Endothelial cell of umbilical vein (primary cell): ENCODE measurements around the gene CDC34. TPM values are rescaled to one million over a fixed set of nuclear protein-coding genes. Genes with fewer than 3 reads are reported as not detected.

Experiments used
- BruUV-seq: library from RNA; stranded (reverse); fragments of 400-500 nt; replicated peaks from 2 replicates; lab custom pipeline; 2021; lab: Mats Ljungman, UMichigan
- CTCF ChIA-PET: fragments of 300-600, 350-600 bp; sonication (Branson Sonifier 250); formaldehyde crosslinking; loops from one replicate; lab custom pipeline; 2021; ENCODE audit warnings: antibody characterized with exemption, inconsistent platforms; lab: Charles Lee
- POLR2A ChIA-PET: fragments of 300-600, 350-600 bp; sonication (Branson Sonifier 250); formaldehyde crosslinking; loops from one replicate; lab custom pipeline; 2021; ENCODE audit warnings: antibody characterized with exemption, inconsistent platforms; lab: Charles Lee
- DNase-seq: peaks from one replicate; pipeline ENCODE4 v3.0.0-alpha.2; 2011; ENCODE audit warnings: low read depth, low spot score
- FAIRE-seq: peaks from 2 replicates; lab custom pipeline; 2011; peaks lifted over from hg19 to GRCh38; lab: Jason Lieb, UNC
- H2AFZ ChIP-seq: 2 replicates; pipeline ENCODE4 v1.6.0; 2012; ENCODE audit warnings: low read depth, low read length, control low read depth, inconsistent platforms
- H3K27ac ChIP-seq: 2 replicates; pipeline ENCODE4 v1.5.1; 2011; ENCODE audit warnings: low read depth, mild to moderate bottlenecking, control low read depth, low read length, moderate library complexity; ENCODE audit not compliant: insufficient read depth
- H3K27me3 ChIP-seq, 2 experiments: 2 replicates each; pipeline versions ENCODE4 v1.6.0 to v1.6.1; 2011; ENCODE audit warnings: low read length in 2 of 2, mixed read lengths in 1 of 2; ENCODE audit not compliant: control insufficient read depth in 2 of 2, insufficient read depth in 2 of 2
- H3K36me3 ChIP-seq, 2 experiments: 2 replicates in 1 of 2; 3 replicates in 1 of 2; pipeline ENCODE4 v1.5.1; 2011; ENCODE audit warnings: low read length in 2 of 2, mild to moderate bottlenecking in 1 of 2, moderate library complexity in 1 of 2; ENCODE audit not compliant: control insufficient read depth in 2 of 2, insufficient read depth in 2 of 2; ENCODE audit errors: extremely low read depth in 1 of 2
- H3K4me1 ChIP-seq: 3 replicates; pipeline ENCODE4 v1.5.1; 2011; ENCODE audit warnings: mild to moderate bottlenecking, low read length; ENCODE audit not compliant: control insufficient read depth, insufficient read depth; ENCODE audit errors: extremely low read depth
- H3K4me2 ChIP-seq: 2 replicates; pipeline ENCODE4 v1.6.1; 2011; ENCODE audit warnings: low read length, control low read depth, mixed read lengths; ENCODE audit not compliant: insufficient read depth
- H3K4me3 ChIP-seq, 3 experiments: fragments of 200-600 bp in 1 of 3; sonication (generic), shearing (Covaris generic) in 1 of 3; replicated peaks in 1 of 3; 2 replicates each; pipeline ENCODE4 v1.5.1; 2011 to 2016; ENCODE audit warnings: control low read depth in 3 of 3, low read length in 3 of 3, mild to moderate bottlenecking in 2 of 3, inconsistent platforms in 1 of 3, low read depth in 1 of 3, moderate library complexity in 1 of 3; ENCODE audit not compliant: insufficient read depth in 1 of 3
- H3K79me2 ChIP-seq: 2 replicates; pipeline ENCODE4 v1.6.0; 2012; ENCODE audit warnings: low read length, inconsistent platforms; ENCODE audit not compliant: control insufficient read depth, insufficient read depth
- H3K9ac ChIP-seq: replicated peaks from 2 replicates; pipeline ENCODE3; 2011; ENCODE audit warnings: low read length, control low read depth; ENCODE audit not compliant: insufficient read depth; ENCODE audit errors: extremely low read depth
- H3K9me1 ChIP-seq: replicated peaks from 3 replicates; pipeline ENCODE4 v1.6.0; 2011; ENCODE audit warnings: mild to moderate bottlenecking, low read length; ENCODE audit not compliant: control insufficient read depth, insufficient read depth; ENCODE audit errors: extremely low read depth
- H3K9me3 ChIP-seq: replicated peaks from 2 replicates; pipeline ENCODE4 v1.5.1; 2012; ENCODE audit warnings: low read length, inconsistent platforms; ENCODE audit not compliant: control insufficient read depth, insufficient read depth
- H4K20me1 ChIP-seq: replicated peaks from 2 replicates; pipeline ENCODE3; 2011; ENCODE audit warnings: mild to moderate bottlenecking, low read length; ENCODE audit not compliant: control insufficient read depth, insufficient read depth; ENCODE audit errors: extremely low read depth
- CTCF ChIP-seq, 2 donors: IDR thresholded peaks; 1 replicate in 1 of 2; 2 replicates in 1 of 2; pipeline ENCODE4 v1.5.1; 2011; ENCODE audit warnings: low read length in 2 of 2, mild to moderate bottlenecking in 2 of 2, moderate library complexity in 2 of 2, control low read depth in 1 of 2, inconsistent platforms in 1 of 2, low read depth in 1 of 2; ENCODE audit not compliant: insufficient read depth in 1 of 2; ENCODE audit errors: extremely low read depth in 1 of 2
- EZH2 ChIP-seq: IDR thresholded peaks from 2 replicates; pipeline ENCODE4 v1.6.1; 2012; ENCODE audit warnings: borderline replicate concordance, low read depth, mild to moderate bottlenecking, moderate library complexity, low read length, inconsistent platforms; ENCODE audit not compliant: severe bottlenecking
- FOS ChIP-seq: IDR thresholded peaks from 2 replicates; pipeline ENCODE4 v1.6.1; 2011; ENCODE audit warnings: mild to moderate bottlenecking, low read length, moderate library complexity, borderline replicate concordance; ENCODE audit not compliant: insufficient read depth
- GATA2 ChIP-seq: IDR thresholded peaks from 2 replicates; pipeline ENCODE4 v1.7.0; 2011; ENCODE audit warnings: low read depth, mild to moderate bottlenecking, moderate library complexity, mixed read lengths, low read length; ENCODE audit not compliant: insufficient read length, insufficient read depth
- JUN ChIP-seq: IDR thresholded peaks from 2 replicates; pipeline ENCODE4 v1.6.1; 2011; ENCODE audit warnings: borderline replicate concordance, low read depth; ENCODE audit not compliant: insufficient read length, insufficient read depth
- MYC ChIP-seq: IDR thresholded peaks from one replicate; pipeline ENCODE4 v1.6.1; 2011; ENCODE audit warnings: mild to moderate bottlenecking, low read depth, low read length
- POLR2A ChIP-seq: IDR thresholded peaks from 2 replicates; pipeline ENCODE4 v1.6.1; 2012; ENCODE audit warnings: low read depth, mild to moderate bottlenecking, control low read depth, low read length
- POLR2AphosphoS5 ChIP-seq: IDR thresholded peaks from 2 replicates; pipeline ENCODE4 v1.6.1; 2012; ENCODE audit warnings: low read depth, mild to moderate bottlenecking, control low read depth, low read length, moderate library complexity; ENCODE audit not compliant: insufficient read depth
- dilution Hi-C: fragments of 300-500 bp; cut with MboI; formaldehyde crosslinking; loops from one replicate; pipeline ENCODE4 v1.15.0; 2019; ENCODE audit warnings: low sequenced_read_pairs; ENCODE audit not compliant: extremely low pct_ligation_motif_present
- intact Hi-C: fragments of 100-400 bp; cut with micrococcal nuclease; formaldehyde crosslinking; loops from one replicate; pipeline ENCODE4 v1.10.0; 2022
- polyA plus RNA-seq, 4 experiments: library from polyadenylated mRNA; depleted of rRNA in 3 of 4; stranded (reverse) in 3 of 4; unstranded in 1 of 4; fragments of >200 nt; gene quantifications; 2 replicates each; pipeline versions ENCODE4 v1.2.1 to v1.2.3, GENCODE V29; 2011 to 2012; ENCODE audit warnings: missing spikeins in 1 of 4
- total RNA-seq: library from RNA; stranded (reverse); gene quantifications from 2 replicates; pipeline ENCODE4 v1.2.3, GENCODE V29; 2021
- TF ChIP-seq, protein P1 (sequence below): IDR thresholded peaks from 2 replicates; pipeline ENCODE4 v1.6.1; 2011; ENCODE audit not compliant: insufficient read depth, insufficient read length

Gene CDC34
- total and polyA plus RNA-seq, 2 donors (not counting 3 experiments of a cell fraction or from before 2014, with no cell fraction given) = 90.4 to 92.9 TPM

DNA sequence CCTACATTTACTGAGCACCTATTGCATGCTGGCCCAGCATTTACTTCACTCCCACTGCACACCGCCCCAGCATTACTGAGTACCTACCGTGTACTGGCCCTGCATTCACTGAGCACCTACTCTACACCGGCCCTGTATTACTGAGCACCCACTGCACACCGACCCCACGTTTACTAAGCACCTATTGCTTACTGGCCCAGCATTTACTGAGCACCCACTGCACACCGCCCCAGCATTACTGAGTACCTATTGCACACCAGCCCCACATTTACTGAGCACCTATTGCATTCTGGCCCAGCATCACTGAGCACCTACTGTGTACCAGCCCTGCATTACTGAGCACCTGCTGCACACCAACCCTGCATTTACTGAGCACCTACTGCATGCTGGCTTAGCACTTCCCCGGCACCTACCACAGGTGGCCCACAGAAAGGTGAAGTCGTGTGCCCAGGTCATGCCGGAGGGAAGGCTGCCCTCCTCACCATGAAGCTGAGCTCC, 17.3 kb upstream of the CDC34 start:
- H3K27me3 ChIP-seq = no peaks in the 10 kb centered on the region
- FAIRE-seq = no peak
- no peaks in the 10 kb centered on the region for H3K79me2 ChIP-seq
- H2AFZ ChIP-seq = no peak overlapping the region
- TF ChIP-seq POLR2A = no peak
- TF ChIP-seq, protein P1, sequence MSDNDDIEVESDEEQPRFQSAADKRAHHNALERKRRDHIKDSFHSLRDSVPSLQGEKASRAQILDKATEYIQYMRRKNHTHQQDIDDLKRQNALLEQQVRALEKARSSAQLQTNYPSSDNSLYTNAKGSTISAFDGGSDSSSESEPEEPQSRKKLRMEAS = no peak
- no peak for TF ChIP-seq CTCF (IDR thresholded peaks at IDR 0.05; ENCODE audit: extremely low read depth in 1 of 2, insufficient read depth in 1 of 2, low read depth in 1 of 2, low read length in 2 of 2)
- TF ChIP-seq MYC = no peak
- TF ChIP-seq JUN = no peak
- no peak for TF ChIP-seq GATA2
- TF ChIP-seq EZH2 = no peak
- no peak for TF ChIP-seq FOS
- TF ChIP-seq POLR2AphosphoS5 = no peak
- H3K4me3 ChIP-seq = no peak overlapping the region
- POLR2A ChIA-PET = no interaction called here
- no peaks in the 10 kb centered on the region for H4K20me1 ChIP-seq
- H3K9ac ChIP-seq = no peak overlapping the region
- H3K36me3 ChIP-seq = no peaks in the 10 kb centered on the region
- dilution Hi-C loops (no loop called here), intact Hi-C loops (no loop called here)
- no TSS peak for BruUV-seq
- CTCF ChIA-PET = no interaction called here
- no peak overlapping the region for H3K4me2 ChIP-seq
- DNase-seq = no peak
- H3K9me3 ChIP-seq = no peaks in the 10 kb centered on the region
- no peaks in the 10 kb centered on the region for H3K9me1 ChIP-seq
- no peak overlapping the region for H3K27ac ChIP-seq
- H3K4me1 ChIP-seq = peaks cover 9% of the 10 kb centered on the region
